NCI-H1930 (cell line): Measurements from ENCODE around the gene TBXA2R.
"Not testable (repeated sequence)": the region's sequence is repeated elsewhere in the genome, so short reads cannot be mapped to it uniquely, and the experiment has no call there.

Experiments used
- DNase-seq, 2 experiments: peaks; one replicate each; lab custom pipeline; 2025; lab: John Stamatoyannopoulos, UW

TBXA2R gene

DNA sequence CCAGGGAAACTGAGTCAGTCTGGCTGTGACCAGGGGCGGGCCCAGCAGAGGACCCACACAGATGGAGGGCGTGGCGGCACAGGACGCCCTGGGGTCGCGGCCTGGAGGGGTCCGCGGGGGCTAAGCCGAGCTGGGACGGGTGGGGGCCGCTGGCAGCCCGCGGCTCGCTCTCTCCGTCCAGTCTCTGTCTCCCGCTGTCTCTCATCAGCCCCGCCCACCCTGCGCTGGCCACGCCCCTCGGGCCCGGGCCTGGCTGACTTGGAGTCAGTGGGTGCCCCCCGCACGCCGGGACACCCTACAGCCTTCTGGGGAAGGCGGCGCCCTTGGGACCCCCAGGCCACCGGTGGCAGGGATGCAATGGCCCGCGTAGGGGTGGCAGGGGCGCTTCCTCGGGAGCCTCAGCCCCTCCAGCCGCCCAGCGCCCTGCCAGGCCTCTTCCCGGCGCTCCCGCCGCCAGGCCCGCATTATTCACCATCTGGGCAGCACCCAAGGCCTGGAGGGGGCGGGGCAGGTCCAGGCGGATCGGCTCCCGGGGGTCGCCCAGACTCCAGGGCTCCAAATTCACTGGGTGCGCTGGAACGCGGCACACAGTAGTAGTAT is at the start of gene TBXA2R:
Gene TBXA2R (minus strand): TSS at position 186 of the 600 bp plus-strand sequence. CDS start 6,241 bp downstream, outside the sequence.
- no peak for DNase-seq

DNA sequence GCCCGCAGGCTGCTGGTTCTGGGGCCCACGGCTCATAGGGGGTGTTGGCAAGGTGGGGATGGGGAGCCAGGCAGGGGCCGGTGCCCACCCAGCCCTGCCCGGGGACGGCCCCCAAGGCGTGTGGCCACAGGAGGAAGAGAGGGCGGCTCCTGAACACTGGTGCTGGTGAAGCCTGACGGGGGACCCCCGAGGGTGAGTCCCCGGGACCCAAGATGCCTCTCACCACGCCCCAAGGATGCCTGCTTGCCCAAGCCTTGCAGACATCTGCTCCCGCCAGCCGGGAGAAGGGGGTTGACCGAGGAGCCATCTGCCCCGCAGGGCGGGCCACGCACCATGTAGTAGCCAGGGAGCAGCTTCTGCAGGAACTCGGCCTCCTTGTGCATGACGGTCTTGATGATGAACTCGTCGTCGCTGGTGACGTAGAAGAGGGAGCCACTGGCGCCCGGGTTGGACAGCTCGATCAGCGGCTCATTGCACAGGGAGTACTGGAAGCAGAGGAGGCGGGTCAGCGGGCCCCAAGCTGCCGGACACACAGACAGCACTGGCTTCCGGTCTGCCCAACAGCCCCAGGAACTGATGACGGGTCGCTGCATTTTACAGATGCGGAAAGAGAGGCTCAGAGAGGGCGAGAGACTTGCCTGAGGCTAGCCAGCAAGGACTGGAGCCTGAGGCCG is 49.5 kb upstream of the TBXA2R start:
- DNase-seq: no peak

DNA sequence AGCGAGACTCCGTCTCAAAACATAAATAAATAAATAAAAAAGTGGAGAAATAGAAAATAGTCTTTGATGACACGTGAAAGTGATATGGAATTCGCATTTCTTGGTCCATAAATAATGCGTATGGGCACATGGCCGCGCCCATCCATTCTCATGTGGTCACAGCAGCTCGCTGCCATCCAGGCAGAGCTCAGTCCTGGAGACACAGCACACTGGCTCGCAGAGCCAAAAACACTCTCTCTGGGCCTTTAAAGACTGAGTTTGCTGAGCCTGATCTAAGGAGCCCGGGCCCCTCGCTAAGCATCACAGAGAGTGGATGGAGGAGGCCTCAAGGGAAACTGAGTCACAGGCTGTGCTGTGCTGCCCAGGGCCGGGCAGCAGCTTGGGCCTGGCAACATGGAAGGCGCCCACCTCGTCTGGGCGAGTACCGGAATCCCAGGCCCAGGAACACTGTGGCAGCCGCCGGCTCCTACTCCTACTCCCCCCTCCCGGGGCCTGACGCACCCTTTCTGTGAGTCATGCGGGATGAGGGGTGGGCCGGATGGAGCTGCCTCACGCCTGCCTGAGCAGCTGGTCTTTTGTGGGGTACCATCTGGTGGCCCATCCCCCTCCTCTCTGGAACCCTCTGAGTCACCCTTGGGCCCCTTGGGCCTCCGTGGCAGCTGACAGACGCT is 48.9 kb upstream of the TBXA2R start:
- no peak for DNase-seq

DNA sequence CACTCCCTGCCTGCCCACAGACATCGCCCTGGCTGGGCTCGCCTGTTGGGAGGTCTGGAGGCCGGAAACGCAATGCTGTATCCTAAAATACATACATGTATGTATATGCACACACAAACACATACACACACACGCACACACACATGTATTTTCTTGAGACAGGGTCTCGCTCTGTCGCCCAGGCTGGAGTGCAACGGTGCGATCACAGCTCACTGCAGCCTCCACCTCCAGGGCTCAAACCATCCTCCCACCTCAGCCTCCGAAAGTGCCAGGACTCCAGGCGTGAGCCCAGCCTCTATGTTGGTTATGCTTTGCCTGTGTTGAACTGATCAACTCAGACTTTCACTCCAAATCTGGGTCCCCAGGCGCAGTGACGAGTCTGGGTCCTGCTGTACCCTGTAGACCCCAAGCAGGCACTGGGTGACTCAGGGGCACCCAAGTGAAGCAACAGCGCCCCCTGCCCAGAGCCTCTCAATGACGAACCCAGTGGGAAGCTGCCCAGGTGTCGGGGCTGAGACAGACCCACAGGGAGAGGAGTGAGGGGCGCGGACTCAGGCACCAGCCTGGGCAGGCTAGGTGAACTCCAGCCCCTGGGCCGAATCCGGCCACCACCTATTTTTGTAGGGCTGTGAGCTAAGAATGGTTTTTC is 47.3 kb upstream of the TBXA2R start:
- no peak for DNase-seq

DNA sequence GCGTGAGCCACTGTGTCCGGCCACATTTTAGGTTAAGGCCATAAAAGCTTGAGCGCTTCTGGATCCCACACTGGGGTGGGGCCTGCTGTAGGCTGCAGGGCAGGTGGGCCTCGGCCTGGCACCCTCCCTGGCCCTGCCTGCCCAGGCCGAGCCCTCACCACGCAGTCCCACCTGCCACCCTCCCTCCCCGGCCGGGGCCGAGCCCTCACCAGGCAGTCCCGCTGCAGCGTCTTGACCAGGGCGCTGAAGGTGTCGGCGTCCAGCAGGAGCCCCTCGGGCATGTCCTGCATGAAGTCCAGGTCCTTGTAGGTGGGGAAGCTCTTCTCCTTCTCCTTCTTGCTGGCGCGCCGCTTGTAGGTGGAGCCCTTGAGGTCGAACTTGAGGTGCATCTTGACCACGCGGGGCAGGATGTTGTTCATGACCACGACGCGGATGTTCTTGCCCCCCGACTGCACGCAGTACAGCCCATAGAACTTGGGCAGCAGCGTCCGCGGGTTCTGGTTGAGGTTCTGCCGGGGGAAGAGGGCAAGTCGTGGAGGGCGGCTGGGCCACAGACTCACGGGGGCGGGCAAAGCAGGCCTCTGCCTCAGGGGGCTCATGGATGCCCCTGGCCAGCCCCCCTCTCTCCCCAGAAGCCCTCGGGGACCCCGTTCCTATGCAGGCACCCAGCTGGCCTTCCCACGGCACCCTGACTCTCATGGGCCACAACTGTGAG is 46.6 kb upstream of the TBXA2R start:
- no peak for DNase-seq

DNA sequence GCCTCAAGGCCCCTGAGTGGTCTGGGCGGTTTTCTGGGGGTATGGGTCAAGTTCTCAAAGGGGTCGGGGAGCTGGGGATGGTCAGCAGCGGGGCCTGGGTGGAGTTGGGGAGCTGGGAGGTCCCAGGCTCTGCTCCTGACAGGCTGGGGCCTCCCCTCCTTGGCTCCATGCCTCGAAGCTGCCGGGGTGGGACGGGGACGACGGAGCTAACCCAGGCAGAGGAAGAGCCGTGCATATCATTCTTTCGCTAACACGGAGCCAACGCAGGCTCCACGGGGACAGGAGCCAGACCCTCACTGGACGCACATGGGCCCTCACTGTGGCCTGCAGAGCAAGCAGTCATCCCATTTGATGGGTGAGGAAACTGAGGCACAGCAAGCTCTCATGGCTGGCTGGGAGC is 45.7 kb upstream of the TBXA2R start:
- no peak for DNase-seq

DNA sequence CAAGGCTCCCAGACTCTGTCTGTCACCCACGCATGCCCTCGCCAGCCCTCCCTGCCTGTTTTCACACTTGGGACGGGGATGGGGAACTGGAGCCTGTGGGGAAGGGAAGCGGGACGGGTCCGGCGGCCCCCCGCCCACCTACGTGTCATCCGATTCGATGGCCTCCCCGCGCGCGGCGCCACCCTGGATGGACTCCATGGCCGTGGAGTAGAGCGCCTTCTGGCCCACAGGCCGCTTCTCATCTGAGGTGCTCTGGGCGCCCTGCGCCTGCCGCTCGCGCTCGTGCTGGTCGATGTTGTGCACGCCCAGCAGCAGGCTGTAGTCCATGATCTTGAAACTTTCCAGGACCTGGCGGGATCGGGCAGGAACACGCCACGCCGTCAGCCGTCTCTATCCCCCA is 45.0 kb upstream of the TBXA2R start:
- DNase-seq: no peak

DNA sequence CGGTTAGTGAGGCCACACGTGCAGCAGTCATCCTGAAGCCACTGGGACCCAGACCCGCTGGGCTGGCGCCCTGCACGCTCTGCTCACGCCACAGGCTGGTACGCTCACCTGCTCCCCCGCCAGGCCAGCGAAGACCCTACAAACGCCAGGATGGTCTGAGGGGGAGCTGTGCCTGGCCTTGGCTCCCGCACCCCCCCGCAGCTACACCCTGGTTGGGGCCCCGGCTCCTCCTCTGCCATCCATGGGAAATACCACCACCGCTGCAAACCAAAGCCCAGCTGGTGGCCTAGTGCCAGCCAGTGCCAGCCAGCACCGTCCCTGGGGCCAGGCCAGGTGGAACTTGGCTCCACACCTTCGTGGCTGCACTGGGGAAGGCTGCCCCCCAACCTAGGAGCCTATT is 43.2 kb upstream of the TBXA2R start:
- DNase-seq: no peak

DNA sequence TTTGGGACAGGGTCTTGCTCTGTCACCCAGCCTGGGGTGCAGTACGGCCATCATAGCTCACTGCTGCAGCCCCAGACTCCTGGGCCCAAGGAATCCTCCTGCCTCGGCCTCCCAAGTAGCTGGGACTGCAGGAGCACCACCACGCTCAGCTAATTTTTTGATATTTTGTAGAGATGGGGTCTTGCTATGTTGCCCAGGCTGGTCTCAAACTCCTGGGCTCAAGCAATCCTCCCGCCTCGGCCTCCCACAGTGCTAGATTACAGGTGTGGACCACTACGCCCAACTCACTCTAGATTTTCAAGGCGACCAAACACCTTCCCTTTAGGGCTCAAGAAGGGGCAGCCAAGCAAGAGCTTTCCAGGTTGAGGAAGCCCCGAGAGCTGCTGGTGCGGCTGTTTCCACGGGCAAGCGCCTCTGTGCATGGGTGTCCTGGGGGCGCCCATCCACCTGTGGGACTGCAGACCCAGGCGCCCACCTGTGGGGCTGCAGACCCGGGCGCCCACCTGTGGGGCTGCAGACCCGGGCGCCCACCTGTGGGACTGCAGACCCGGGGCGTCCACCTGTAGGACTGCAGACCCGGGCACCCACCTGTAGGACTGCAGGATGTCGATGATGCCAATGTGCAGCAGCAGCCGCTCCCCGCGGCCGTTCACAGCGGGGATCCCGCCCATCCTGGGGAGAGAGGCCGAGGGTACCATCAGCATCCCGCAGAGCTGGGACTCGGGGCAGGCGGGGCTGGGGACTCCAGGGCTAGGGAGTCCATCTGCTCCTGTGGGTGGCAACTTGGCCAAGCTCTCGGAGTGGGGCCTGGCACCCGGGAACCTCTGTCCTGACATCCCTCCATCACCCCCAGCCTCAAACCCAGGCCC is 41.6 kb upstream of the TBXA2R start:
- DNase-seq: no peak

DNA sequence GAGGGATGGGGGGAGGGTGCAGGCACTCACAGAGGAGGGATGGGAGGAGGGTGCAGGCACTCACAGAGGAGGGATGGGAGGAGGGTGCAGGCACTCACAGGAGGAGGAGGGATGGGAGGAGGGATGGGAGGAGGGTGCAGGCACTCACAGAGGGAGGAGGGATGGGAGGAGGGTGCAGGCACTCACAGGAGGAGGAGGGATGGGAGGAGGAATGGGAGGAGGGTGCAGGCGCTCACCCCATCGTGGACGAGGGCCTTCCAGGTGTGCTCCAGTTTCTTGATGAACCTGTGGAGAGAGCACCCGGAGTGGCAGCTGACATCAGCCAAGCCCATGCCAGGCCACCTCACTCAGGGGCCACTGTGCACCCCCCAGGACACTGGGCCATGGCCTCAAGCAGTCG is 40.4 kb upstream of the TBXA2R start:
- DNase-seq: not testable (repeated sequence)

DNA sequence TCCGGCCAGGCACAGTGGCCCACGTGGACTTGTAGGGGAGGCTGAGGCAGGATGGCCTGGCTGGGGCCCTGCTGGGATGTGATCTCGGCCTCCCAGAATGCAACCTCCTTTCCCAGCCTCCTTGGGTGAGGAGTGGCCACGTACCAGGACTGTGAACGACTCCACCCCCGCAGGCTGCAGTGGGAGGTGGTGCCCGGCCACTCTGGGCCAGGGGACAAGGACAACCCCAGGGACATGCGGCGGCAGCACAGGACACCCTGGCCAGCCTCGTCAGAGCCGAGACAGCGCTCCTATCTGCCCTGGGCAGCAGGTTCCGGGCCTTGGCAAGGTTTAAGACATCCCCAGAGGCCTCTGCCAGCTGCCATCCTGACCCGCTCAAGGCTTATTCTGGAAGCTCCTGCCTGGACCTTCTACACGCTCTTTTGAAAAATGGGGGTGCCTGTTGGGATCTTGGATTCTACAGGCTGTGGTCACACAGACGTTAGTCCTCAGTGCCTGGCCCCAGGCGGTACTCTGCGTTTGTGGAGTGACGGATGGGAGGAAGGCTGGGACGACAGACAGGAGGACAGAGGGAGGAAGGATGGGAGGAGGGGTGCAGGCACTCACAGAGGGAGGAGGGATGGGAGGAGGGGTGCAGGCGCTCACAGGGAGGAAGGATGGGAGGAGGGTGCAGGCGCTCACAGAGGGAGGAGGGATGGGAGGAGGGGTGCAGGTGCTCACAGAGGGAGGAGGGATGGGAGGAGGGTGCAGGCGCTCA is 39.8 kb upstream of the TBXA2R start:
- DNase-seq: no peak

DNA sequence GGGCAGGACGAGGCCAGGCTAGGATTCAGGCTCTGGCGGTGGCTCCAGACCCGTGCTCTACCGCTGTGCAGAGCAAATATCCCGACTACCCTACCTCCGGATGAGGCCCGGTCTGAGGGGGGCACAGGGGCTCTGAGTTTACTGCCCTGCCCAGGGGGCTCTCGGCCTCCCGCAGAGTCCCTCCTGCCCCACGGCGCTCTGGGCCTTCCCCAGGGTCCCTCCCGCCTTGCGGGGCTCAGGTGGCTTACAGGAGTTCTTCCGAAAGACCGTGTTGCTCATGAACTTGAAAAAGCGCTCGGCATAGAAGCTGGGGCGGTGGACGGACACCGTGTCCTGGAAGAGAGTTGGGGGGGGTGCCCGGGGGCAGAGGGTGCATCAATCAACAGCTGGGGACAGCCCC is 39.1 kb upstream of the TBXA2R start:
- DNase-seq: no peak

DNA sequence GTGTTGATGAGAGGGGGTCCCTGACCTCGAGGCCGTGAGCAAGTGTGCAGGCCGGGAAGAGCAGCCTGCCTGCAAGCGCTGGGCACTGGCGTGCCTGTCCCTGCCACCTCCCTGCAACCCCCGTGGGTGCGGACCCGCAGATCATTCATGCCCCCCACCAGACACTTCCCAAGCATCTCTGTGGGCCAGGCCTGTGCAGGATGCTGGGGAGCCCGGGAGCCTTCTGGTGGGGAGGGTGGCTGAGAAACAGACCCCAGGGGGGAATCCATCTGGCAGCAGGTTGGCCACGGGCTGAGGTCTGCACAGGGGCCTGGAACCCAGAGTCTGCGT is 38.4 kb upstream of the TBXA2R start:
- no peak for DNase-seq

DNA sequence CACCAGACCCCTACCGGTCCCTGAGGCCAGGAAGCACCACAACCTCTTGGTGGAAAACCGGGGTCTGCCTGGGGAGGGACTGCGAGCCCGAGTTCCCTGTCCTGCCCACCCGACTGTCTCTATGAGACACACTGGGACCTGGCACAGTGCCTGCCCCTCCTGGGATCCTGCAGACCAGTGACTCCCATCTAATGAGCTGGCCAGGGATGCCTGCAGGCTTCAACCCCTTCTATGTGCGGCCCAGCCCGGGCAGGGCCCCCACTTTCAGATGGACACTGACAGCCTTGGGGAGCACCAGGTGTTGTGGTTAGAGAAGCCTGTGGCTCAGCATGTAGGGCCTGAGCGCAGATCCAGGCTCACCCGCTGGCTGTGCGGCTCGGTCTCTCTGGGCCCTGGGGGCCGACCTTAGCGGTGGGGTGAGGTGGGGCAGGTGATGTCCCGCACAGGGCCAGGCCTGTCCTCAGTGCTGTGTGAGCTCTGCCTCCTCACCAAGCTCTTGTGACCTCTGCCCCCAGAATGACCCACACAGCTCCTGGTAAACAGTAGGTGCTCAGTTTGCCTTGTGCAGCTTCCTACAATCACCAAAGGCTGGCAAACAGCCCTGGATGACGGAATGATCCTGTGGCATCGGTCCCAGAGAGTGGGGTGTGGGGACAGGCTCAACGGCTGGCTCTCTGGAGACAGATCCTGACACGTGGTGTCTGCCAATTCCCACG is 37.8 kb upstream of the TBXA2R start:
- no peak for DNase-seq

DNA sequence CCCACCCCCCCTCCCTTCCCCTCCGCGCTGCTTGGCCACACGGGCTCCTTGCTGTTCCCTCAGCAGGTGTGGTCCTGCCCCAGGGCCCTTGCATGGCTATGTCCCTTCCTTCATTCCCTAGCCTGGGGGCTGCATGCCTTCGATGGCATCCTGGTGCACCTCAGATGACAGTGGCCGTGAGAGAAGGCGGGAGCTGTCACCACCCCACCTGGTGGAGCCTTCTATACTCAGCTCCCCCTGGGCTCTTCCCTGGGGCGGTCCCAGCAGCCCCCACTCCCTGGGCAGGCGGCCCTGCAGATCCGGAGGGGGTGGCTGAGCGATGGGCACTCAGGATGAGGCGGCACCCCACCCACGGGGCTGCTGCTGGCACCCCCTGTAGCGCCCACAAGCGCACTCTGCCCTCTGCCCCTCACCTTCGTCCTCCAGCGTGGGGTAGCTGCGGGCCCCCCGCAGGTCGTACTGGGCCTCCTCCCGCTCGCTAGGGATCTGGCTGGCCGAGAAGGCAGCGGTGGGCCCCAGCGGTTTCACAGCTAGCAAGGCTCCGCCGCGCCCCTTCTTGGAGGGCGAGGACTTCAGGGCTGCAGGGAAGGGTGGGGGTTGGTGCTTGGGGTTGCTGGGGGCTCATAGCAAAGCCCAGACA is 37.1 kb upstream of the TBXA2R start:
- no peak for DNase-seq

DNA sequence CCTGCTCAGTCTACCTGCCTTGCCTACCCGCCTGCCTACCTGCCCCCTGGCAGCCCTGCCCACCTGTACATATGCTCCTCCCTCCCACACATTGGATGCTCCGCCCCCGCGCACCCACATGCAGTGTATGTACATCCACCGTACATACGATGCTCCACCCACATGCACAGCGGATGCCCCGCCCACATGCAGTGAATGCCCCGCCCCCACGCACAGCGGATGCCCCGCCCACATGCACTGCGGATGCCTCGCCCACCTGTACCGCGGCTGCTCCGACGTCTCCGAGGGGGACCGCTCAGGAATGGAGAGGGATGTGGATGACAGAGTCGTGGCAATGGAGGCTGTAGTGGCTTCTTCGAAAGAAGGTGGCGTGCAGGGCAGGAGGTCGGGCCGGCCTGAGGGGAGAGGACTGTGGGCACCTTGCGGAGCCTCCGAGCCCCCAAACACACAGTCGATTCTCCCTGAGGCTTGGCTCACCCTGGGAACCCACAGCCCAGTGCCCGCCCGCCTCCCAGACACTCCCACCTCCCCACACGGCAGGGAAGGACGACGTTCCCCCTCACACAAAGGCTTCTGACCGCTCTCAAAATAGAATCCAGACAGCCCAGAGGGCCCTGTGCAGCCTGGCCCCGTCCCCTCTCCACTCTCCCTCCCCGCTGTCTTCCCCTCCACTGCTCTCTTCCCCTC is 36.5 kb upstream of the TBXA2R start:
- no peak for DNase-seq

DNA sequence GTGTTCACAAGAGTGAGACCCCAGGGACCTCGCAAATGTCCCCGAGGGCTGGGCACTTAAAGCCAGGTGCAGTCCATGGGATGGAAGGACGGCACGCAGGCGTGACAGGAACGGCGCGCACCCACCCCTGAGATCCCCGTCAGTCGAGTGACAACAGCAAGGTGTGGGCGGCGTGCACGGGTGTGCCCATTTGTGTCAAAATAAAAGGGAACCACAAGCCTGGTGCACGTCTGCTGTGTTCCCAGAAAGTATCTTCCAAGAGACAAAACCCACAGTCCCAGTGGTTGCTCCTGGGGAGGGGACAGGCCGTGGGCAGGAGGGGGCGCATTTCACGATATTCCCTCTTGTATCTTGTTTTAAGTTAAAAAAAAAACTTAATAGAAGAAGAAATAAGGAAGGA is 35.6 kb upstream of the TBXA2R start:
- DNase-seq: no peak

DNA sequence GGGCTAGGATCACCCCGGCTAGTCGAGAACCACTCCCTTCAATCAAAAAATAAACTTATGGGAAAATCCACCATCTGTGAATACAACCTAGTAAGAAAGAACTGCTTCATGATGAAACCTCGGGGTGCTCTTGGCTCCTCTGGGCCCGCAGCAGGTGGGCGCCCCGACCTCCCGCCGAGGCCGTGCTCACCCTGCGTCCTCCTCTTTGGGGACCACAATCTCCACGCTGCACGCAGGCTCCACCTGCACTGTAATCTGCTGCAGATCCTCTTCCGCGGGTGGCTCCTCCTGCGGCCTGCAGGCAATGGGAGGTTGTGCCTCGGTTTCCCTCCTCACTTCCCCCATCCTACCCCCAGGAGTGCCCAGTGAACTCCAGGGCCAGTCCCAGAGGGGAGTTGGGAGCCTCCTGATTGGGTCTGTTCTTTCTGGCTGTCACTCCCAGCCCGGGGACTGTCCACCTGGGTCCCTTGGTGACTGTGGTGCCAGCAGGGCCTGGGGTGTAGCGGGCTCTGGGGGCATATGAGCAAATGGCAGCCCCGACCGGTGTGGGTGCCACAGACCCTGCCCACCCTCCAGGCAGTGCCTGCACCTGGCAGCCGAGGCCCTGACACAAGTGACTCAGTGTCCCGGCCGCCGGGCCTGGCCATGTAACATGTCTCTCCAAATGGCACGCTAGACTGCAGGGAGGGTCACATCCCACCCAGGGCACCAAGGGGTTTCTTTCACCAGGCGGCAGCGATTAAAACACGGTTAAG is 35.0 kb upstream of the TBXA2R start:
- DNase-seq: no peak
